ENCODE data around the gene AFM.

- TF ChIP-seq, protein P1, sequence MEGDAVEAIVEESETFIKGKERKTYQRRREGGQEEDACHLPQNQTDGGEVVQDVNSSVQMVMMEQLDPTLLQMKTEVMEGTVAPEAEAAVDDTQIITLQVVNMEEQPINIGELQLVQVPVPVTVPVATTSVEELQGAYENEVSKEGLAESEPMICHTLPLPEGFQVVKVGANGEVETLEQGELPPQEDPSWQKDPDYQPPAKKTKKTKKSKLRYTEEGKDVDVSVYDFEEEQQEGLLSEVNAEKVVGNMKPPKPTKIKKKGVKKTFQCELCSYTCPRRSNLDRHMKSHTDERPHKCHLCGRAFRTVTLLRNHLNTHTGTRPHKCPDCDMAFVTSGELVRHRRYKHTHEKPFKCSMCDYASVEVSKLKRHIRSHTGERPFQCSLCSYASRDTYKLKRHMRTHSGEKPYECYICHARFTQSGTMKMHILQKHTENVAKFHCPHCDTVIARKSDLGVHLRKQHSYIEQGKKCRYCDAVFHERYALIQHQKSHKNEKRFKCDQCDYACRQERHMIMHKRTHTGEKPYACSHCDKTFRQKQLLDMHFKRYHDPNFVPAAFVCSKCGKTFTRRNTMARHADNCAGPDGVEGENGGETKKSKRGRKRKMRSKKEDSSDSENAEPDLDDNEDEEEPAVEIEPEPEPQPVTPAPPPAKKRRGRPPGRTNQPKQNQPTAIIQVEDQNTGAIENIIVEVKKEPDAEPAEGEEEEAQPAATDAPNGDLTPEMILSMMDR (IDR thresholded peaks at IDR 0.05) = no peak
- TF ChIP-seq POLR2A (IDR thresholded peaks at IDR 0.05; ENCODE audit: low read length) (no peak), MAFK (IDR thresholded peaks at IDR 0.05; ENCODE audit: partially characterized antibody) (no peak), CEBPB (IDR thresholded peaks at IDR 0.05) (no peak), RCOR1 (IDR thresholded peaks at IDR 0.05; ENCODE audit: low read depth, low read length) (no peak), EP300 (IDR thresholded peaks at IDR 0.05) (no peak), MAZ (IDR thresholded peaks at IDR 0.05; ENCODE audit: borderline replicate concordance, low read depth, low read length) (no peak), NFE2L2 (conservative IDR thresholded peaks at IDR 0.05; ENCODE audit: low read length) (no peak), REST (IDR thresholded peaks at IDR 0.05) (no peak), HOXB5 (CRISPR knock-in tag; IDR thresholded peaks at IDR 0.05) (no peak), CBX2 (IDR thresholded peaks at IDR 0.05; ENCODE audit: borderline replicate concordance, low read depth) (no peak), MYC (IDR thresholded peaks at IDR 0.05; ENCODE audit: borderline replicate concordance, low read length) (no peak)
Observed at GRCh38 chr4:73458184-73459047, 23.1 kb upstream of the AFM start.

Data from A549 (cell line).